Endothelial cell of umbilical vein (primary cell): Measurements from ENCODE around the gene ZNF385B. TPM values are rescaled to one million over a fixed set of nuclear protein-coding genes. Genes with fewer than 3 reads are reported as not detected.

Source experiments
- BruUV-seq: library from RNA; stranded (reverse); fragments of 400-500 nt; replicated peaks from 2 replicates; lab custom pipeline; 2021; lab: Mats Ljungman, UMichigan
- CTCF ChIA-PET: fragments of 300-600, 350-600 bp; sonication (Branson Sonifier 250); formaldehyde crosslinking; loops from one replicate; lab custom pipeline; 2021; ENCODE audit warnings: antibody characterized with exemption, inconsistent platforms; lab: Charles Lee
- POLR2A ChIA-PET: fragments of 300-600, 350-600 bp; sonication (Branson Sonifier 250); formaldehyde crosslinking; loops from one replicate; lab custom pipeline; 2021; ENCODE audit warnings: antibody characterized with exemption, inconsistent platforms; lab: Charles Lee
- DNase-seq: peaks from one replicate; pipeline ENCODE4 v3.0.0-alpha.2; 2011; ENCODE audit warnings: low read depth, low spot score
- FAIRE-seq: peaks from 2 replicates; lab custom pipeline; 2011; peaks lifted over from hg19 to GRCh38; lab: Jason Lieb, UNC
- H2AFZ ChIP-seq: 2 replicates; pipeline ENCODE4 v1.6.0; 2012; ENCODE audit warnings: low read depth, low read length, control low read depth, inconsistent platforms
- H3K27ac ChIP-seq: 2 replicates; pipeline ENCODE4 v1.5.1; 2011; ENCODE audit warnings: low read depth, mild to moderate bottlenecking, control low read depth, low read length, moderate library complexity; ENCODE audit not compliant: insufficient read depth
- H3K27me3 ChIP-seq, 2 experiments: 2 replicates each; pipeline versions ENCODE4 v1.6.0 to v1.6.1; 2011; ENCODE audit warnings: low read length in 2 of 2, mixed read lengths in 1 of 2; ENCODE audit not compliant: control insufficient read depth in 2 of 2, insufficient read depth in 2 of 2
- H3K36me3 ChIP-seq, 2 experiments: 2 replicates in 1 of 2; 3 replicates in 1 of 2; pipeline ENCODE4 v1.5.1; 2011; ENCODE audit warnings: low read length in 2 of 2, mild to moderate bottlenecking in 1 of 2, moderate library complexity in 1 of 2; ENCODE audit not compliant: control insufficient read depth in 2 of 2, insufficient read depth in 2 of 2; ENCODE audit errors: extremely low read depth in 1 of 2
- H3K4me1 ChIP-seq: 3 replicates; pipeline ENCODE4 v1.5.1; 2011; ENCODE audit warnings: mild to moderate bottlenecking, low read length; ENCODE audit not compliant: control insufficient read depth, insufficient read depth; ENCODE audit errors: extremely low read depth
- H3K4me2 ChIP-seq: 2 replicates; pipeline ENCODE4 v1.6.1; 2011; ENCODE audit warnings: low read length, control low read depth, mixed read lengths; ENCODE audit not compliant: insufficient read depth
- H3K4me3 ChIP-seq, 3 experiments: fragments of 200-600 bp in 1 of 3; sonication (generic), shearing (Covaris generic) in 1 of 3; replicated peaks in 1 of 3; 2 replicates each; pipeline ENCODE4 v1.5.1; 2011 to 2016; ENCODE audit warnings: control low read depth in 3 of 3, low read length in 3 of 3, mild to moderate bottlenecking in 2 of 3, inconsistent platforms in 1 of 3, low read depth in 1 of 3, moderate library complexity in 1 of 3; ENCODE audit not compliant: insufficient read depth in 1 of 3
- H3K79me2 ChIP-seq: 2 replicates; pipeline ENCODE4 v1.6.0; 2012; ENCODE audit warnings: low read length, inconsistent platforms; ENCODE audit not compliant: control insufficient read depth, insufficient read depth
- H3K9ac ChIP-seq: replicated peaks from 2 replicates; pipeline ENCODE3; 2011; ENCODE audit warnings: low read length, control low read depth; ENCODE audit not compliant: insufficient read depth; ENCODE audit errors: extremely low read depth
- H3K9me1 ChIP-seq: replicated peaks from 3 replicates; pipeline ENCODE4 v1.6.0; 2011; ENCODE audit warnings: mild to moderate bottlenecking, low read length; ENCODE audit not compliant: control insufficient read depth, insufficient read depth; ENCODE audit errors: extremely low read depth
- H3K9me3 ChIP-seq: replicated peaks from 2 replicates; pipeline ENCODE4 v1.5.1; 2012; ENCODE audit warnings: low read length, inconsistent platforms; ENCODE audit not compliant: control insufficient read depth, insufficient read depth
- H4K20me1 ChIP-seq: replicated peaks from 2 replicates; pipeline ENCODE3; 2011; ENCODE audit warnings: mild to moderate bottlenecking, low read length; ENCODE audit not compliant: control insufficient read depth, insufficient read depth; ENCODE audit errors: extremely low read depth
- CTCF ChIP-seq, 2 donors: IDR thresholded peaks; 1 replicate in 1 of 2; 2 replicates in 1 of 2; pipeline ENCODE4 v1.5.1; 2011; ENCODE audit warnings: low read length in 2 of 2, mild to moderate bottlenecking in 2 of 2, moderate library complexity in 2 of 2, control low read depth in 1 of 2, inconsistent platforms in 1 of 2, low read depth in 1 of 2; ENCODE audit not compliant: insufficient read depth in 1 of 2; ENCODE audit errors: extremely low read depth in 1 of 2
- EZH2 ChIP-seq: IDR thresholded peaks from 2 replicates; pipeline ENCODE4 v1.6.1; 2012; ENCODE audit warnings: borderline replicate concordance, low read depth, mild to moderate bottlenecking, moderate library complexity, low read length, inconsistent platforms; ENCODE audit not compliant: severe bottlenecking
- FOS ChIP-seq: IDR thresholded peaks from 2 replicates; pipeline ENCODE4 v1.6.1; 2011; ENCODE audit warnings: mild to moderate bottlenecking, low read length, moderate library complexity, borderline replicate concordance; ENCODE audit not compliant: insufficient read depth
- GATA2 ChIP-seq: IDR thresholded peaks from 2 replicates; pipeline ENCODE4 v1.7.0; 2011; ENCODE audit warnings: low read depth, mild to moderate bottlenecking, moderate library complexity, mixed read lengths, low read length; ENCODE audit not compliant: insufficient read length, insufficient read depth
- JUN ChIP-seq: IDR thresholded peaks from 2 replicates; pipeline ENCODE4 v1.6.1; 2011; ENCODE audit warnings: borderline replicate concordance, low read depth; ENCODE audit not compliant: insufficient read length, insufficient read depth
- MAX ChIP-seq: IDR thresholded peaks from 2 replicates; pipeline ENCODE4 v1.6.1; 2011; ENCODE audit not compliant: insufficient read depth, insufficient read length
- MYC ChIP-seq: IDR thresholded peaks from one replicate; pipeline ENCODE4 v1.6.1; 2011; ENCODE audit warnings: mild to moderate bottlenecking, low read depth, low read length
- POLR2A ChIP-seq: IDR thresholded peaks from 2 replicates; pipeline ENCODE4 v1.6.1; 2012; ENCODE audit warnings: low read depth, mild to moderate bottlenecking, control low read depth, low read length
- POLR2AphosphoS5 ChIP-seq: IDR thresholded peaks from 2 replicates; pipeline ENCODE4 v1.6.1; 2012; ENCODE audit warnings: low read depth, mild to moderate bottlenecking, control low read depth, low read length, moderate library complexity; ENCODE audit not compliant: insufficient read depth
- dilution Hi-C: fragments of 300-500 bp; cut with MboI; formaldehyde crosslinking; loops from one replicate; pipeline ENCODE4 v1.15.0; 2019; ENCODE audit warnings: low sequenced_read_pairs; ENCODE audit not compliant: extremely low pct_ligation_motif_present
- intact Hi-C: fragments of 100-400 bp; cut with micrococcal nuclease; formaldehyde crosslinking; loops from one replicate; pipeline ENCODE4 v1.10.0; 2022
- polyA plus RNA-seq, 4 experiments: library from polyadenylated mRNA; depleted of rRNA in 3 of 4; stranded (reverse) in 3 of 4; unstranded in 1 of 4; fragments of >200 nt; gene quantifications; 2 replicates each; pipeline versions ENCODE4 v1.2.1 to v1.2.3, GENCODE V29; 2011 to 2012; ENCODE audit warnings: missing spikeins in 1 of 4
- total RNA-seq: library from RNA; stranded (reverse); gene quantifications from 2 replicates; pipeline ENCODE4 v1.2.3, GENCODE V29; 2021

Gene ZNF385B
- total and polyA plus RNA-seq, 2 donors (not counting 3 experiments of a cell fraction or from before 2014, with no cell fraction given): not detected

GRCh38 chr2:179824961-179825360, 36.5 kb downstream of the ZNF385B start:
- DNase-seq (no peak), FAIRE-seq (no peak)
- ChIA-PET POLR2A (no interaction called here), CTCF (no interaction called here)
- H2AFZ ChIP-seq: no peak overlapping the region
- H3K79me2 ChIP-seq: no peaks in the 10 kb centered on the region
- H3K9ac ChIP-seq: no peak overlapping the region
- no peaks in the 10 kb centered on the region for H3K4me1 ChIP-seq
- no peak for TF ChIP-seq CTCF (IDR thresholded peaks at IDR 0.05; ENCODE audit: extremely low read depth in 1 of 2, insufficient read depth in 1 of 2, low read depth in 1 of 2, low read length in 2 of 2)
- TF ChIP-seq MYC: no peak
- no peak for TF ChIP-seq POLR2A
- no peak for TF ChIP-seq JUN
- TF ChIP-seq POLR2AphosphoS5: no peak
- TF ChIP-seq GATA2: no peak
- TF ChIP-seq EZH2: no peak
- TF ChIP-seq FOS: no peak
- no peak for TF ChIP-seq MAX
- H3K9me1 ChIP-seq: no peaks in the 10 kb centered on the region
- intact Hi-C loops: no loop called here
- H3K27me3 ChIP-seq: no peaks in the 10 kb centered on the region
- H3K36me3 ChIP-seq: no peaks in the 10 kb centered on the region
- H3K9me3 ChIP-seq: no peaks in the 10 kb centered on the region
- no TSS peak for BruUV-seq
- H3K4me3 ChIP-seq: no peak overlapping the region
- no peak overlapping the region for H3K27ac ChIP-seq
- H3K4me2 ChIP-seq: no peak overlapping the region
- no peaks in the 10 kb centered on the region for H4K20me1 ChIP-seq
- dilution Hi-C loops: no loop called here
